Aorta (tissue), 5 donors: ENCODE results near the gene SUPT16H. TPM values are rescaled to one million over a fixed set of nuclear protein-coding genes. Genes with fewer than 3 reads are reported as not detected.
"Not testable (repeated sequence)": the region's sequence is repeated elsewhere in the genome, so short reads cannot be mapped to it uniquely, and the experiment has no call there.

Experiments
- ATAC-seq: fragments of 200-7000 bp; cut with Tn5 transposase; one replicate; pipeline ENCODE4 v1.9.1; 2022; ENCODE audit warnings: moderate library complexity; ENCODE audit not compliant: low FRiP score
- DNase-seq, 2 donors: peaks; one replicate each; pipeline ENCODE4 v3.0.0-alpha.2; 2020
- H3K27ac ChIP-seq, 2 donors: one replicate each; pipeline ENCODE4 v1.5.1; 2013; ENCODE audit warnings: low read length in 2 of 2, mild to moderate bottlenecking in 2 of 2, moderate library complexity in 2 of 2, control low read depth in 1 of 2, inconsistent platforms in 1 of 2, low read depth in 1 of 2
- H3K27me3 ChIP-seq, 2 donors: one replicate each; pipeline ENCODE4 v1.6.1; 2013; ENCODE audit warnings: control low read depth in 1 of 2, low read length in 1 of 2, mild to moderate bottlenecking in 1 of 2, moderate library complexity in 1 of 2; ENCODE audit not compliant: insufficient read depth in 2 of 2, control insufficient read depth in 1 of 2
- H3K36me3 ChIP-seq, 2 donors: one replicate each; pipeline ENCODE4 v1.6.1; 2013; ENCODE audit warnings: control low read depth in 1 of 2, low read length in 1 of 2, mild to moderate bottlenecking in 1 of 2; ENCODE audit not compliant: insufficient read depth in 2 of 2, control insufficient read depth in 1 of 2
- H3K4me1 ChIP-seq, 2 donors: one replicate each; pipeline ENCODE4 v1.6.1; 2013; ENCODE audit warnings: low read length in 2 of 2, control low read depth in 1 of 2, mild to moderate bottlenecking in 1 of 2, moderate library complexity in 1 of 2; ENCODE audit not compliant: insufficient read depth in 2 of 2, control insufficient read depth in 1 of 2
- H3K4me3 ChIP-seq, 2 donors: one replicate each; pipeline ENCODE4 v1.5.1; 2013; ENCODE audit warnings: low read length in 2 of 2, control low read depth in 1 of 2, mild to moderate bottlenecking in 1 of 2
- H3K9me3 ChIP-seq: one replicate; pipeline ENCODE4 v1.6.1; 2013; ENCODE audit warnings: mild to moderate bottlenecking, low read length; ENCODE audit not compliant: control insufficient read depth
- WGBS, 2 donors: extraction: QIAGEN DNeasy Blood & Tissue Kit; methylation state at CpG; one replicate each; pipeline ENCODE4 v1.1.7; 2013; 5-methylcytosine and 5-hydroxymethylcytosine counted together
- intact Hi-C, 2 donors: fragments of 100-400 bp; cut with DNase I; formaldehyde crosslinking; loops; one replicate each; pipeline versions ENCODE4 v1.14.2 to v1.15.0; 2022
- polyA plus RNA-seq, 2 donors: library from polyadenylated mRNA; stranded (reverse); fragments of 200-250 nt; gene quantifications; one replicate each; pipeline ENCODE4 v1.2.3, GENCODE V29; 2013
- total RNA-seq, 2 donors: library from RNA; stranded (reverse); fragmentation: NEBNext Ultra II Directional; extraction: Animal tissue kit (Norgen Biotek cat#: 25700); gene quantifications; one replicate each; pipeline ENCODE4 v1.2.1, GENCODE V29; 2021
- donor health status: healthy with polysubstance abuse.
- donor health status: Bipolar disorder and iron deficiency.
- donor health status: DM: no; HTN: no; CAD: no.
- donor health status: DM: no; HTN: no; CAD: no.
- donor health status: DM: yes; HTN: yes; CAD: no.

The SUPT16H gene
- total and polyA plus RNA-seq, 4 donors = 36.8 to 50.5 (median 43.9) TPM

DNA sequence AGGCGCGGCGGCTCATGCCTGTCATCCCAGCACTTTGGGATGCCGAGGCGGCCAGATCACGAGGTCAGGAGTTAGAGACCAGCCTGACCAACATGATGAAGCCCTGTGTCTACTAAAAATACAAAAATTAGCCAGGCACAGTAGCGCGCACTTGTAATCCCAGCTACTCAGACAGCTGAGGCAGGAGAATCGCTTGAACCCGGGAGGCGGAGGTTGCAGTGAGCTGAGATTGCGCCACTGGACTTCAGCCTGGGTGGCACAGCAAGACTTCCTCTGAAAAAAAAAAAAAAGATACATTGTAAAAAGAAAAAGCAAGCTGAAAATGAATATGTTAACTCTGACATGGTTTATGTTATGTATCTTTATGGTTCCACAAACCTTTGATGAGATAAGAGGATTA, 70.3 kb downstream of the SUPT16H start:
- Histone ChIP-seq H3K9me3 (no peaks in the 10 kb centered on the region), H3K36me3 (no peaks in the 10 kb centered on the region), H3K27me3 (peaks cover 0 to 1% of the 10 kb centered on the region in 2 donors), H3K4me3 (no peak overlapping the region), H3K27ac (no peak overlapping the region), H3K4me1 (no peaks in the 10 kb centered on the region)
- WGBS, 2 donors = 86 to 88% methylated on average over 12 of the region's 12 CpGs
- ATAC-seq = no peak
- intact Hi-C loops = no loop called here
- DNase-seq = no peak

DNA sequence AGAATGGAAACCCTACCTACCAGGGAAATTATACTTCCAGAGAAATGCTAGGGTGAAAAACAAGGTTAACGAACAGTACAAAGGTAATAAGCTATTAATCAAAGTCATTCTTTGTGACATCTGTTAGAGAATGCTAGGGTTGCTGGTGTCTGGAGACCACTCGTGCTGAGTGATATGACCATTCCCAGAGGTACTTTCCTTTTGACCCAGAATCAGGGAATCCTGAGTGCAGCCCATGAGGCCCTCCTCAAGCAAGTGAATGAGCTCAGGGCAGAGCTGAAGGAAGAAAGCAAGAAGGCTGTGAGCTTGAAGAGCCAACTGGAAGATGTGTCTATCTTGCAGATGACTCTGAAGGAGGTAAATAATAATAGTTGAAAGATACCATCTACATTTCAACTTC, 72.2 kb downstream of the SUPT16H start:
- ATAC-seq = no peak
- 52 to 56% methylated on average over 2 of the region's 2 CpGs for WGBS, 2 donors
- intact Hi-C loops = no loop called here

DNA sequence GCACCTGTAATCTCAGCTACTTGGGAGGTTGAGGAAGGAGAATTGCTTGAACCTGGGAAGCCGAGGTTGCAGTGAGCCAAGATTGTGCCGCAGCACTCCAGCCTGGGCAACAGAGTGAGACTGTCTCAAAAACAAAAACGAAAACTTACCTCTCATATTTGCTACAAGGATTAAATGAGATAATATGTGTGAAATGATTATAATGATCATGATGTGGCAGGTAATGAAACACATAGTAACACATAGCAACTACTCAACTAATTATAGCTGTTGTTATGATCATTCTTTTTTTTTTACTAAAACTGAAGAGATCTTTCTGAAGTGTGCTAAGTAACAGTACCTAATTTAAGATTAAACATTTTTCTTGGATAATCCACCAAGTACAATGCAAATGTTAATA, 73.9 kb downstream of the SUPT16H start:
- H3K4me1 ChIP-seq = no peaks in the 10 kb centered on the region
- H3K27ac ChIP-seq = no peak overlapping the region
- DNase-seq (no peak), ATAC-seq (no peak)
- H3K4me3 ChIP-seq = no peak overlapping the region
- no peaks in the 10 kb centered on the region for H3K9me3 ChIP-seq
- peaks cover 0 to 2% of the 10 kb centered on the region in 2 donors for H3K27me3 ChIP-seq
- no peaks in the 10 kb centered on the region for H3K36me3 ChIP-seq
- 91 to 95% methylated on average over 3 of the region's 3 CpGs for WGBS, 2 donors
- intact Hi-C loops = no loop called here

More for the DNA sequence above, 72.2 kb downstream of the SUPT16H start:
- Histone ChIP-seq H3K27ac (no peak overlapping the region), H3K9me3 (no peaks in the 10 kb centered on the region), H3K4me1 (no peaks in the 10 kb centered on the region), H3K36me3 (no peaks in the 10 kb centered on the region), H3K27me3 (peaks cover 0 to 2% of the 10 kb centered on the region in 2 donors), H3K4me3 (no peak overlapping the region)
- no peak for DNase-seq

DNA sequence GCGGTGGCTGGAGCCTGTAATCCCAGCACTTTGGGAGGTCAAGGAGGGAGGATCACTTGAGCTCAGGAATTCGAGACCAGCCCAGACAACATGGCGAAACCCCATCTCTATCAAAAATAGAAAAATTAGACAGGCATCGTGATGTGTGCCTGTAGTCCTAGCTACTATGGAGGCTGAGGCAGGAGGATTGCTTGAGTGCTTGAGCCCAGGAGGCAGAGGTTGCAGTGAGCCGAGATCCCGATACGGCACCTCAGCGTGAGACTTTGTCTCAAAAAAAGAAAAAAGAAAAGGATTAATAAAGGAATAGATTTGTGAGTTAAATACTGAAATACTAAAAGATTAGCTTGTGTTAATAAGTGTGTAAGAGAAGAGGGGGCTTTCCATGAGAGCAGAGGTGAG, 74.6 kb downstream of the SUPT16H start:
- Histone ChIP-seq H3K27me3 (peaks cover 0 to 2% of the 10 kb centered on the region in 2 donors), H3K4me1 (no peaks in the 10 kb centered on the region), H3K4me3 (no peak overlapping the region), H3K9me3 (no peaks in the 10 kb centered on the region), H3K36me3 (no peaks in the 10 kb centered on the region), H3K27ac (no peak overlapping the region)
- ATAC-seq (no peak), DNase-seq (no peak)
- WGBS, 2 donors = 69 to 76% methylated on average over 8 of the region's 8 CpGs
- intact Hi-C loops = no loop called here

DNA sequence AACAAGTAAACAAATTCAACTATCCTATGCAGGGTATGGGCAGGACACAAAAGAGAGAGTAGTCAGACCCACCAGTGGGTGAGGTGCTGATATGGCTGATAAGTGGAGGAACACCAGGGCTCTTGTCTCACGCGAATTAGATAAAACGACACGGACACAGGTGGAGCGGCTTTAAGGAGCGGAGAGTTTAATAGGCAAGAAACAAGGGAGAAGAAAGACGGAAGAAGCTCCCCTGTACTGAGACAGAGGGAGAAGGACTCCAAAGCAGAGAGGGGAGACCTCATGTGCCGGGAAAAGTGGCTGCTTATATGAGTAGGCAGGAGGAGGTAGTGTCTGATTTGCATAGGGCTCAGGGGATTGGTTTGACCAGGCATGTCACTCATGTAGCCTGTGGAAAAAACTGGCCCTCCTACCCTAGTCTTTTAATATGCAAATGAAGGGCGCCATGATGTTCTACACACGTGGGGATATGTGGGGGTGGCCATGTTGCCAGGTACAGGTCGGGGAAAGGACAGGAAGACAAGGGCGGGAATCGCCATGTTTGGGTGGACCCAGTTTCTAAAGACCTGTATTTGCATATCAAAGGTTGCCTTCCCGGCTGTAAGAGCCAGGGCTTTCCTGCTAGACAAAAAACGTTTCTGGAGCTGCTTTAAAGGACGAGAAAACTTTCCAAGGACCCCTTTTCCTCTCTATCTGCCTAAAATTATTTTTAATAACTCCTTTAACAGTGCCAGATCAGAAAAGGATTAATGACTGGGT, 75.2 kb downstream of the SUPT16H start:
- Histone ChIP-seq H3K27ac (no peak overlapping the region), H3K4me1 (no peaks in the 10 kb centered on the region), H3K4me3 (peak overlapping the region in 1 of 2 donors; percentile 34), H3K36me3 (no peaks in the 10 kb centered on the region), H3K9me3 (no peaks in the 10 kb centered on the region), H3K27me3 (peaks cover 0 to 2% of the 10 kb centered on the region in 2 donors)
- intact Hi-C loops = no loop called here
- WGBS, 2 donors = 2% methylated on average over 16 of the region's 16 CpGs
- DNase-seq = peak in 1 of 2 donors; percentile 56
- ATAC-seq = peak; percentile 48

DNA sequence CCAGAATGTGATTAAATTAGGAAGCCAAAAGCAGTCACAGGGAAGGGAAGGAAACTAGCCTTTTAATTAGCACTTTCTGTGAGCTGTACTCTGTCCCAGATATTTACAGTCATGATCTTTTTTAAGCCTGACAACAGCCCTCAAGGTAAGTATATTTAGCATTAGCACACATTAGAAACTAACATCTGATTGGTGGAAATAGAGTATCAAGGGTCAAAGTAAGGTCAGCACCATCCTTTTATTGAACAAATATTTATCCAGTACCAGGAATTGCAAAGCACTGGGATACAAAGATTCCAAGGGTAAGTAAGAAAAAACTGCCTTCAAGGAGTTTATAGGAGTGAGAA, 75.7 kb downstream of the SUPT16H start:
- DNase-seq (no peak), ATAC-seq (no peak)
- intact Hi-C loops = no loop called here
- Histone ChIP-seq H3K36me3 (no peaks in the 10 kb centered on the region), H3K27ac (no peak overlapping the region), H3K9me3 (no peaks in the 10 kb centered on the region), H3K4me1 (no peaks in the 10 kb centered on the region), H3K4me3 (peak overlapping the region in 1 of 2 donors; percentile 34), H3K27me3 (peaks cover 0 to 2% of the 10 kb centered on the region in 2 donors)

DNA sequence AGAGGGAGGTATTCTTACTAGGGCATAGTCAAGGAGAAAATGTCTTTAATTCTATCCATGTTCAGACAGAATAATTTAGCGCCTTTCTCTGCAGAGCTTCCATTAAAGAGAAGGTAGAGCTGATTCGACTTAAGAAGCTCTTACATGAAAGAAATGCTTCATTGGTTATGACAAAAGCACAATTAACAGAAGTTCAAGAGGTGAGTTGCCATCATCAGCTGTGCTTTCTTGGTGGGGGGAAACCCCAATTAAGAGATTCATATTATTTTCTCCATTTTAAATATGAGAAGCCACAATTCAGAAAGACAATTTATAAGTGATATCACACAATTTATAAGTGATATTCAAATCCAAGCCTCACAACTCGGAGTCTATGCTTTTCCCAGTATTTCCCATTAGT, 76.2 kb downstream of the SUPT16H start:
- intact Hi-C loops = no loop called here
- peaks cover 0 to 2% of the 10 kb centered on the region in 2 donors for H3K27me3 ChIP-seq
- H3K4me1 ChIP-seq = no peaks in the 10 kb centered on the region
- no peak overlapping the region for H3K27ac ChIP-seq
- WGBS, 2 donors = 81 to 87% methylated on average over 3 of the region's 3 CpGs
- H3K4me3 ChIP-seq = no peak overlapping the region
- no peak for DNase-seq
- no peak for ATAC-seq
- no peaks in the 10 kb centered on the region for H3K36me3 ChIP-seq
- no peaks in the 10 kb centered on the region for H3K9me3 ChIP-seq

DNA sequence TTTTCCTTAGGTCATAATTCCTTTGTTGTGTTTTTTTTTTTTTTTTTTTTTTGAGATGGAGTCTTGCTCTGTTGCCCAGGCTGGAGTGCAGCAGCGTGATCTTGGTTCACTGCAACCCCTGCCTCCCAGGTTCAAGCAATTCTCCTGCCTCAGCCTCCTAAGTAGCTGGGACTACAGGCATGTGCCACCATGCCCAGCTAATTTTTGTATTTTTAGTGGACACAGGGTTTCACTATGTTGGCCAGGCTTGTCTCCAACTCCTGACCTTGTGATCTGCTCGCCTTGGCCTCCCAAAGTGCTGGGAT, 81.0 kb downstream of the SUPT16H start:
- H3K27ac ChIP-seq, intact Hi-C loops, H3K27me3 ChIP-seq, H3K9me3 ChIP-seq, H3K4me1 ChIP-seq, H3K4me3 ChIP-seq, DNase-seq, ATAC-seq, H3K36me3 ChIP-seq: not testable (repeated sequence)
- 83 to 90% methylated on average over 2 of the region's 2 CpGs for WGBS, 2 donors

DNA sequence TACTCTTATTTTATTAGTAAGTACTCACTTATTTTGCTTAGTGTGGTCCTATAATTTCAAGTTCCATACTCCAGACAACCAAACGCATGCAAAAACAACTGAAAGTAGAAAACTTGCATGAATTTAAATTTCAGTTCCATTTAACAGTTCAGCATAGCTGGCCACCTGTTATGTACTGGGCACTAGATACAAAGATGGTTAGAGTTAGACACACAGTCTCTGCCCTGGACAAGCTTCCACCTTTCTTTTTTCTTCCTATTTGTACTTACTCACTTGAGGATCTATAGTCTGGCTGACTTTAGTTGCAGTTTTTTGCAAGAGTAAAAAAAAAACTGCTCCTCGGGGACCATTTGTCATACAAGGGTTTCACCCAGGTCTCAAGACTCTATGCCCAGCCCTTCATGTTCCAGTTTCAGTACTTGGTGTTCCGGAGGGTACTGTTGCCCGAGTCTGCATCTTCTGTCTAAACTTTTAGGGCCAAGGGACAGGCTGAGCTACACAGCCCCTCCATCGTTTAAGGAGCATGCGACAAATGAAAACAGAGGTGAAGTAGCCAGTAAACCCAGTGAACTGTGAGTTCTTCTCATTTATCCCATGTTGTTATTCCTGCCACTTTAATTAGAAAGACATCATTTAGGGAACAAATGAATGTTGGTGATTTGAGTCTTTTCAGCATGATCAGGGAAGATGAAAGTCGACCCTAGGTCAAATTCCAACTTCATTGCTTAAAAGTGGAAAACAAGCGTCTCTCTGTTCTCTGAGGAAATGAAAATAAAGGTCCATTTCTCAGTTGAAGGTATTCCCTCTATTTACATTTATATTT, 81.6 kb downstream of the SUPT16H start:
- 58 to 59% methylated on average over 8 of the region's 8 CpGs for WGBS, 2 donors

More for the DNA sequence above, 81.6 kb downstream of the SUPT16H start:
- Histone ChIP-seq H3K4me3 (no peak overlapping the region), H3K36me3 (no peaks in the 10 kb centered on the region), H3K27me3 (no peaks in the 10 kb centered on the region), H3K27ac (no peak overlapping the region), H3K9me3 (no peaks in the 10 kb centered on the region), H3K4me1 (no peaks in the 10 kb centered on the region)
- intact Hi-C loops = no loop called here
- no peak for DNase-seq
- no peak for ATAC-seq
